Liver (tissue), 3 donors: Measurements from ENCODE around the gene TRIM29.

ENCODE experiments used
- ATF3 ChIP-seq: IDR thresholded peaks from 2 replicates; pipeline ENCODE4 v1.6.1; 2016; ENCODE audit warnings: antibody characterized with exemption
- CTCF ChIP-seq: fragments of 150-350 bp; IDR thresholded peaks from 2 replicates; pipeline ENCODE4 v1.5.1; 2017; ENCODE audit warnings: improper control_type of control experiment, low read depth, low read length; ENCODE audit not compliant: missing input control
- EGR1 ChIP-seq, 2 donors: IDR thresholded peaks; 2 replicates each; pipeline ENCODE4 v1.6.1; 2016 to 2018; ENCODE audit warnings: antibody characterized with exemption in 2 of 2, low read depth in 2 of 2
- FOXA1 ChIP-seq: IDR thresholded peaks from 2 replicates; pipeline ENCODE4 v1.6.1; 2016; ENCODE audit warnings: antibody characterized with exemption
- GABPA ChIP-seq, 2 donors: IDR thresholded peaks in 1 of 2; conservative IDR thresholded peaks in 1 of 2; 2 replicates each; pipeline ENCODE4 v1.6.1; 2016; ENCODE audit warnings: antibody characterized with exemption in 2 of 2, mild to moderate bottlenecking in 1 of 2, moderate library complexity in 1 of 2
- JUND ChIP-seq, 2 donors: IDR thresholded peaks; 2 replicates each; pipeline ENCODE4 v1.6.1; 2016; ENCODE audit warnings: antibody characterized with exemption in 2 of 2
- MAX ChIP-seq: IDR thresholded peaks from 2 replicates; pipeline ENCODE4 v1.6.1; 2016; ENCODE audit warnings: antibody characterized with exemption
- NR2F2 ChIP-seq: IDR thresholded peaks from 2 replicates; pipeline ENCODE4 v1.6.1; 2016; ENCODE audit warnings: antibody characterized with exemption
- RAD21 ChIP-seq, 2 donors: IDR thresholded peaks; 2 replicates each; pipeline ENCODE4 v1.6.1; 2016; ENCODE audit warnings: antibody characterized with exemption in 2 of 2, mild to moderate bottlenecking in 2 of 2
- SP1 ChIP-seq: IDR thresholded peaks from 2 replicates; pipeline ENCODE4 v1.6.1; 2018; ENCODE audit warnings: antibody characterized with exemption, mild to moderate bottlenecking
- TAF1 ChIP-seq: conservative IDR thresholded peaks from 2 replicates; pipeline ENCODE4 v1.6.1; 2016; ENCODE audit warnings: antibody characterized with exemption, mild to moderate bottlenecking
- YY1 ChIP-seq: IDR thresholded peaks from 2 replicates; pipeline ENCODE4 v1.6.1; 2016; ENCODE audit warnings: antibody characterized with exemption, mild to moderate bottlenecking
- ZBTB33 ChIP-seq: IDR thresholded peaks from 2 replicates; pipeline ENCODE4 v1.6.1; 2016; ENCODE audit warnings: antibody characterized with exemption
- TF ChIP-seq, protein P1 (sequence below): IDR thresholded peaks from 2 replicates; pipeline ENCODE4 v1.6.1; 2016; ENCODE audit warnings: antibody characterized with exemption, mild to moderate bottlenecking
- donor health status: healthy.
- donor health status: healthy.

GRCh38 chr11:120142441-120143100 is 4.7 kb upstream of the TRIM29 start:
- TF ChIP-seq CTCF (no peak), RAD21 (IDR thresholded peaks at IDR 0.05) (no peak), GABPA (IDR thresholded peaks at IDR 0.05 in 1 of 2, conservative IDR thresholded peaks at IDR 0.05 in 1 of 2) (no peak), ZBTB33 (no peak), ATF3 (no peak), TAF1 (no peak), MAX (no peak), FOXA1 (no peak), YY1 (no peak), NR2F2 (no peak), EGR1 (IDR thresholded peaks at IDR 0.05; ENCODE audit: low read depth in 2 of 2) (no peak), SP1 (no peak), JUND (IDR thresholded peaks at IDR 0.05) (no peak)
- TF ChIP-seq, protein P1, sequence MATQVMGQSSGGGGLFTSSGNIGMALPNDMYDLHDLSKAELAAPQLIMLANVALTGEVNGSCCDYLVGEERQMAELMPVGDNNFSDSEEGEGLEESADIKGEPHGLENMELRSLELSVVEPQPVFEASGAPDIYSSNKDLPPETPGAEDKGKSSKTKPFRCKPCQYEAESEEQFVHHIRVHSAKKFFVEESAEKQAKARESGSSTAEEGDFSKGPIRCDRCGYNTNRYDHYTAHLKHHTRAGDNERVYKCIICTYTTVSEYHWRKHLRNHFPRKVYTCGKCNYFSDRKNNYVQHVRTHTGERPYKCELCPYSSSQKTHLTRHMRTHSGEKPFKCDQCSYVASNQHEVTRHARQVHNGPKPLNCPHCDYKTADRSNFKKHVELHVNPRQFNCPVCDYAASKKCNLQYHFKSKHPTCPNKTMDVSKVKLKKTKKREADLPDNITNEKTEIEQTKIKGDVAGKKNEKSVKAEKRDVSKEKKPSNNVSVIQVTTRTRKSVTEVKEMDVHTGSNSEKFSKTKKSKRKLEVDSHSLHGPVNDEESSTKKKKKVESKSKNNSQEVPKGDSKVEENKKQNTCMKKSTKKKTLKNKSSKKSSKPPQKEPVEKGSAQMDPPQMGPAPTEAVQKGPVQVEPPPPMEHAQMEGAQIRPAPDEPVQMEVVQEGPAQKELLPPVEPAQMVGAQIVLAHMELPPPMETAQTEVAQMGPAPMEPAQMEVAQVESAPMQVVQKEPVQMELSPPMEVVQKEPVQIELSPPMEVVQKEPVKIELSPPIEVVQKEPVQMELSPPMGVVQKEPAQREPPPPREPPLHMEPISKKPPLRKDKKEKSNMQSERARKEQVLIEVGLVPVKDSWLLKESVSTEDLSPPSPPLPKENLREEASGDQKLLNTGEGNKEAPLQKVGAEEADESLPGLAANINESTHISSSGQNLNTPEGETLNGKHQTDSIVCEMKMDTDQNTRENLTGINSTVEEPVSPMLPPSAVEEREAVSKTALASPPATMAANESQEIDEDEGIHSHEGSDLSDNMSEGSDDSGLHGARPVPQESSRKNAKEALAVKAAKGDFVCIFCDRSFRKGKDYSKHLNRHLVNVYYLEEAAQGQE, result no peak
